ENCODE measurements around the gene ANXA2R. TPM values are rescaled to one million over a fixed set of nuclear protein-coding genes. Genes with fewer than 3 reads are reported as not detected.
A peak's percentile ranks its signal among the peaks of the same experiment; 100 is the strongest.

The ANXA2R gene
- total and polyA plus RNA-seq, 9 of the 15 experiments (the other 6 are each of a cell fraction or from before 2014, with no cell fraction given): 2.1 to 4.8 (median 3.4) TPM

DNA sequence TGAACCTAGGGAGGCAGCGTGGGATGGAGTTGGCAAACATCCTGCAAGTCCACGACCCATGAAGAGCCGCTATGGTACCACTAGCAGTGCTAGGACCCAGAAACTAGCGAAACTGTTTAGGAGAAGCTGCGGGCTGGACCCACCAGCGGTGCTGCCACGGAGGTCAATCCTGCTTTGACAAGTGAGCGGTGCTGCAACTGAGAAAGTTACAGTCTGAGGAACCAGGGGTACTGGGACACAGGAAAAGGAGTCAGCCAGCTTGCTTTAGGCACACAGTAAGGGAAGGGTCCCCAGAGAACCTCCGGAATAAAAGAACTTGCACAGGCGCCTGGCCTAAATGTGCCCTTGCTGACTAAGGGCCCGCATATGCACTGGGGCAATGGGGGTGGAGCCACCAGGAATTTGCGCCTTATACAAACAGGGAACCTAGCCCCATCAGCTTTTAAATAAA lies 23.6 kb upstream of the ANXA2R start (continued):
- TF ChIP-seq, protein P1, sequence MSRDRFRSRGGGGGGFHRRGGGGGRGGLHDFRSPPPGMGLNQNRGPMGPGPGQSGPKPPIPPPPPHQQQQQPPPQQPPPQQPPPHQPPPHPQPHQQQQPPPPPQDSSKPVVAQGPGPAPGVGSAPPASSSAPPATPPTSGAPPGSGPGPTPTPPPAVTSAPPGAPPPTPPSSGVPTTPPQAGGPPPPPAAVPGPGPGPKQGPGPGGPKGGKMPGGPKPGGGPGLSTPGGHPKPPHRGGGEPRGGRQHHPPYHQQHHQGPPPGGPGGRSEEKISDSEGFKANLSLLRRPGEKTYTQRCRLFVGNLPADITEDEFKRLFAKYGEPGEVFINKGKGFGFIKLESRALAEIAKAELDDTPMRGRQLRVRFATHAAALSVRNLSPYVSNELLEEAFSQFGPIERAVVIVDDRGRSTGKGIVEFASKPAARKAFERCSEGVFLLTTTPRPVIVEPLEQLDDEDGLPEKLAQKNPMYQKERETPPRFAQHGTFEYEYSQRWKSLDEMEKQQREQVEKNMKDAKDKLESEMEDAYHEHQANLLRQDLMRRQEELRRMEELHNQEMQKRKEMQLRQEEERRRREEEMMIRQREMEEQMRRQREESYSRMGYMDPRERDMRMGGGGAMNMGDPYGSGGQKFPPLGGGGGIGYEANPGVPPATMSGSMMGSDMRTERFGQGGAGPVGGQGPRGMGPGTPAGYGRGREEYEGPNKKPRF (IDR thresholded peaks at IDR 0.05; ENCODE audit: low read depth, low read length): no peak
- TF ChIP-seq ESRRB (CRISPR knock-in tag; IDR thresholded peaks at IDR 0.05; ENCODE audit: borderline replicate concordance) (no peak), TCFL5 (CRISPR knock-in tag; conservative IDR thresholded peaks at IDR 0.05) (no peak), DNMT1 (IDR thresholded peaks at IDR 0.05) (no peak), RBM25 (IDR thresholded peaks at IDR 0.05; ENCODE audit: low read depth, low read length, severe bottlenecking) (no peak), ZNF408 (CRISPR knock-in tag; IDR thresholded peaks at IDR 0.05; ENCODE audit: low read depth) (no peak), FOXK1 (CRISPR knock-in tag; IDR thresholded peaks at IDR 0.05; ENCODE audit: borderline replicate concordance) (no peak), FOSL1 (tag; conservative IDR thresholded peaks at IDR 0.05) (0 out of 2 replicates have a peak, but pooled peaks have one; percentile 13), ZNF77 (CRISPR knock-in tag; IDR thresholded peaks at IDR 0.05) (no peak), ZNF165 (CRISPR knock-in tag; IDR thresholded peaks at IDR 0.05; ENCODE audit: borderline replicate concordance) (no peak; the same call in 1 of the 2 replicates), CBX2 (IDR thresholded peaks at IDR 0.05; ENCODE audit: insufficient read depth, low read length, poor library complexity, severe bottlenecking) (no peak), POLR3G (IDR thresholded peaks at IDR 0.05; ENCODE audit: extremely low read depth, insufficient read length, insufficient replicate concordance) (no peak), PRPF4 (IDR thresholded peaks at IDR 0.05; ENCODE audit: insufficient read depth, low read depth, low read length, poor library complexity, severe bottlenecking) (no peak), DMBX1 (CRISPR knock-in tag; IDR thresholded peaks at IDR 0.05; ENCODE audit: borderline replicate concordance) (peak; percentile 24; the same call in 1 of the 2 replicates), XRCC5 (IDR thresholded peaks at IDR 0.05; ENCODE audit: low read depth, low read length) (no peak), RHOXF2B (CRISPR knock-in tag; conservative IDR thresholded peaks at IDR 0.05) (no peak)
- TF ChIP-seq, protein P2, sequence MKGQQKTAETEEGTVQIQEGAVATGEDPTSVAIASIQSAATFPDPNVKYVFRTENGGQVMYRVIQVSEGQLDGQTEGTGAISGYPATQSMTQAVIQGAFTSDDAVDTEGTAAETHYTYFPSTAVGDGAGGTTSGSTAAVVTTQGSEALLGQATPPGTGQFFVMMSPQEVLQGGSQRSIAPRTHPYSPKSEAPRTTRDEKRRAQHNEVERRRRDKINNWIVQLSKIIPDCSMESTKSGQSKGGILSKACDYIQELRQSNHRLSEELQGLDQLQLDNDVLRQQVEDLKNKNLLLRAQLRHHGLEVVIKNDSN (CRISPR knock-in tag; IDR thresholded peaks at IDR 0.05): no peak
- TF ChIP-seq, protein P3, sequence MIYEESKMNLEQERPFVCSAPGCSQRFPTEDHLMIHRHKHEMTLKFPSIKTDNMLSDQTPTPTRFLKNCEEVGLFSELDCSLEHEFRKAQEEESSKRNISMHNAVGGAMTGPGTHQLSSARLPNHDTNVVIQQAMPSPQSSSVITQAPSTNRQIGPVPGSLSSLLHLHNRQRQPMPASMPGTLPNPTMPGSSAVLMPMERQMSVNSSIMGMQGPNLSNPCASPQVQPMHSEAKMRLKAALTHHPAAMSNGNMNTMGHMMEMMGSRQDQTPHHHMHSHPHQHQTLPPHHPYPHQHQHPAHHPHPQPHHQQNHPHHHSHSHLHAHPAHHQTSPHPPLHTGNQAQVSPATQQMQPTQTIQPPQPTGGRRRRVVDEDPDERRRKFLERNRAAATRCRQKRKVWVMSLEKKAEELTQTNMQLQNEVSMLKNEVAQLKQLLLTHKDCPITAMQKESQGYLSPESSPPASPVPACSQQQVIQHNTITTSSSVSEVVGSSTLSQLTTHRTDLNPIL (CRISPR knock-in tag; IDR thresholded peaks at IDR 0.05): no peak
- TF ChIP-seq, protein P4, sequence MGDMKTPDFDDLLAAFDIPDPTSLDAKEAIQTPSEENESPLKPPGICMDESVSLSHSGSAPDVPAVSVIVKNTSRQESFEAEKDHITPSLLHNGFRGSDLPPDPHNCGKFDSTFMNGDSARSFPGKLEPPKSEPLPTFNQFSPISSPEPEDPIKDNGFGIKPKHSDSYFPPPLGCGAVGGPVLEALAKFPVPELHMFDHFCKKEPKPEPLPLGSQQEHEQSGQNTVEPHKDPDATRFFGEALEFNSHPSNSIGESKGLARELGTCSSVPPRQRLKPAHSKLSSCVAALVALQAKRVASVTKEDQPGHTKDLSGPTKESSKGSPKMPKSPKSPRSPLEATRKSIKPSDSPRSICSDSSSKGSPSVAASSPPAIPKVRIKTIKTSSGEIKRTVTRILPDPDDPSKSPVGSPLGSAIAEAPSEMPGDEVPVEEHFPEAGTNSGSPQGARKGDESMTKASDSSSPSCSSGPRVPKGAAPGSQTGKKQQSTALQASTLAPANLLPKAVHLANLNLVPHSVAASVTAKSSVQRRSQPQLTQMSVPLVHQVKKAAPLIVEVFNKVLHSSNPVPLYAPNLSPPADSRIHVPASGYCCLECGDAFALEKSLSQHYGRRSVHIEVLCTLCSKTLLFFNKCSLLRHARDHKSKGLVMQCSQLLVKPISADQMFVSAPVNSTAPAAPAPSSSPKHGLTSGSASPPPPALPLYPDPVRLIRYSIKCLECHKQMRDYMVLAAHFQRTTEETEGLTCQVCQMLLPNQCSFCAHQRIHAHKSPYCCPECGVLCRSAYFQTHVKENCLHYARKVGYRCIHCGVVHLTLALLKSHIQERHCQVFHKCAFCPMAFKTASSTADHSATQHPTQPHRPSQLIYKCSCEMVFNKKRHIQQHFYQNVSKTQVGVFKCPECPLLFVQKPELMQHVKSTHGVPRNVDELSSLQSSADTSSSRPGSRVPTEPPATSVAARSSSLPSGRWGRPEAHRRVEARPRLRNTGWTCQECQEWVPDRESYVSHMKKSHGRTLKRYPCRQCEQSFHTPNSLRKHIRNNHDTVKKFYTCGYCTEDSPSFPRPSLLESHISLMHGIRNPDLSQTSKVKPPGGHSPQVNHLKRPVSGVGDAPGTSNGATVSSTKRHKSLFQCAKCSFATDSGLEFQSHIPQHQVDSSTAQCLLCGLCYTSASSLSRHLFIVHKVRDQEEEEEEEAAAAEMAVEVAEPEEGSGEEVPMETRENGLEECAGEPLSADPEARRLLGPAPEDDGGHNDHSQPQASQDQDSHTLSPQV (IDR thresholded peaks at IDR 0.05): peak; percentile 64; the same call in 1 of the 2 replicates
- TF ChIP-seq, protein P5, sequence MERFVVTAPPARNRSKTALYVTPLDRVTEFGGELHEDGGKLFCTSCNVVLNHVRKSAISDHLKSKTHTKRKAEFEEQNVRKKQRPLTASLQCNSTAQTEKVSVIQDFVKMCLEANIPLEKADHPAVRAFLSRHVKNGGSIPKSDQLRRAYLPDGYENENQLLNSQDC (CRISPR knock-in tag; IDR thresholded peaks at IDR 0.05): no peak

Data from K562 (cell line).